GM21576 (cell line): ENCODE results near the gene TINAG.

Experiments used
- ATAC-seq: cut with Tn5 transposase; IDR thresholded peaks from one replicate; pipeline ENCODE4 v1.9.1; 2021; ENCODE audit warnings: mild to moderate bottlenecking, moderate library complexity; ENCODE audit not compliant: unreplicated experiment

Gene TINAG

GRCh38 chr6:54426995-54427394 lies 118.8 kb downstream of the TINAG start:
- ATAC-seq: no peak

GRCh38 chr6:54427396-54427937 lies 119.2 kb downstream of the TINAG start:
- no peak for ATAC-seq

- peak; percentile 77 for ATAC-seq
Observed at GRCh38 chr6:54428431-54428830, 120.2 kb downstream of the TINAG start.

DNA sequence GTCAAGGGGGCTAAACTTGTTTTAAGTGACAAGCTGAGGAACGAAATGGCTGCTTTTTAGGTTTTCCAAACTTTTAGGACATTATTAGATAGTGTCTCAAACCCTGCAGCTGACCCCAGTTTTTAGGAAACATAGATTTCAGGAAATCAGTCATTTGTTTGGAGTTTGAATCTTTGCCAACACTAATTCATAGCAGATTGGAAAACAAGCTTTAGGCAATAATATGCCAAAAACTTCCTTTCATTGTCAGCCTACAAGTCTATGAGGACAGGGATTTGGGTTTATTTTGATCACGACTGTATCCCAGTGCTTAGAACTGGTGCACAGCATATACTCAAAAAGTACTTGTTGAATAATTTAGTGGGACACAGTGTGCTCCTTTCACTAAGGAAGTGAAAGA lies 123.2 kb downstream of the TINAG start:
- no peak for ATAC-seq
